SK-N-SH (cell line): ENCODE data around the gene CDH13. TPM values are rescaled to one million over a fixed set of nuclear protein-coding genes. Genes with fewer than 3 reads are reported as not detected.

Experiments
- CTCF ChIA-PET: fragments of 300-600, 350-600 bp; formaldehyde crosslinking; extraction: SDS; loops from one replicate; lab custom pipeline; 2021; lab: Yijun Ruan, JAX
- POLR2A ChIA-PET: fragments of 350-600 bp; sonication (Branson Sonifier 250); formaldehyde crosslinking; extraction: SDS; loops from one replicate; lab custom pipeline; 2020; ENCODE audit warnings: antibody characterized with exemption, inconsistent platforms; lab: Yijun Ruan, JAX
- DNase-seq: peaks from one replicate; pipeline ENCODE4 v3.0.0; 2012
- H2AFZ ChIP-seq: fragments of 200-600 bp; sonication (generic); 2 replicates; pipeline ENCODE4 v1.8.1; 2016; ENCODE audit warnings: antibody characterized with exemption, mild to moderate bottlenecking, low read depth
- H3F3A ChIP-seq: fragments of 200-600 bp; sonication (generic); replicated peaks from 2 replicates; pipeline ENCODE3; 2016; ENCODE audit warnings: antibody characterized with exemption, mild to moderate bottlenecking; ENCODE audit not compliant: insufficient read depth
- H3K27ac ChIP-seq, 2 experiments: fragments of 200-500 bp in 1 of 2; fragments of 200-600 bp in 1 of 2; sonication (Bioruptor generic) in 1 of 2; sonication (generic), shearing (Covaris generic) in 1 of 2; 2 replicates each; pipeline versions ENCODE4 v1.5.1 to v1.6.1; 2014 to 2016; ENCODE audit warnings: low read depth in 2 of 2, inconsistent platforms in 1 of 2, low read length in 1 of 2, mild to moderate bottlenecking in 1 of 2, mixed read lengths in 1 of 2
- H3K27me3 ChIP-seq: fragments of 200-600 bp; sonication (generic), shearing (Covaris generic); 2 replicates; pipeline ENCODE4 v1.6.1; 2016; ENCODE audit warnings: mixed run types; ENCODE audit not compliant: insufficient read depth
- H3K36me3 ChIP-seq, 2 experiments: fragments of 200-500 bp in 1 of 2; fragments of 200-600 bp in 1 of 2; sonication (Bioruptor generic) in 1 of 2; sonication (generic) in 1 of 2; replicated peaks in 1 of 2; 2 replicates each; pipeline versions ENCODE3 to v1.5.1; 2014 to 2016; ENCODE audit warnings: low read length in 1 of 2, mild to moderate bottlenecking in 1 of 2; ENCODE audit not compliant: insufficient read depth in 2 of 2, control insufficient read depth in 1 of 2
- H3K4me1 ChIP-seq, 2 experiments: fragments of 200-500 bp in 1 of 2; fragments of 200-600 bp in 1 of 2; sonication (Bioruptor generic) in 1 of 2; sonication (generic), shearing (Covaris generic) in 1 of 2; 2 replicates each; pipeline versions ENCODE4 v1.5.1 to v1.6.1; 2014 to 2016; ENCODE audit warnings: low read depth in 1 of 2, low read length in 1 of 2, mixed run types in 1 of 2; ENCODE audit not compliant: insufficient read depth in 2 of 2, control insufficient read depth in 1 of 2
- H3K4me2 ChIP-seq: fragments of 200-600 bp; sonication (generic), shearing (Covaris generic); 2 replicates; pipeline ENCODE4 v1.6.1; 2017; ENCODE audit warnings: mixed run types
- H3K4me3 ChIP-seq, 2 experiments: fragments of 200-500 bp in 1 of 2; fragments of 200-600 bp in 1 of 2; sonication (Bioruptor generic) in 1 of 2; sonication (generic), shearing (Covaris generic) in 1 of 2; 2 replicates each; pipeline versions ENCODE4 v1.5.1 to v1.8.1; 2014 to 2016; ENCODE audit warnings: low read depth in 2 of 2, inconsistent platforms in 1 of 2, low read length in 1 of 2, mild to moderate bottlenecking in 1 of 2, mixed read lengths in 1 of 2, moderate library complexity in 1 of 2
- H3K79me2 ChIP-seq: fragments of 200-600 bp; sonication (generic); 2 replicates; pipeline ENCODE4 v1.8.1; 2017; ENCODE audit warnings: mild to moderate bottlenecking; ENCODE audit not compliant: insufficient read depth
- H3K9ac ChIP-seq: fragments of 200-600 bp; sonication (generic); 2 replicates; pipeline ENCODE4 v1.6.1; 2017; ENCODE audit warnings: mixed run types
- H3K9me2 ChIP-seq: fragments of 200-600 bp; sonication (generic); 2 replicates; pipeline ENCODE4 v1.6.1; 2017; ENCODE audit warnings: mixed run types
- H3K9me3 ChIP-seq: fragments of 200-600 bp; sonication (generic); 2 replicates; pipeline ENCODE4 v1.6.1; 2017; ENCODE audit warnings: mixed run types, mild to moderate bottlenecking, moderate library complexity
- H4K20me1 ChIP-seq: fragments of 200-600 bp; sonication (generic); 2 replicates; pipeline ENCODE4 v1.6.1; 2017; ENCODE audit warnings: mild to moderate bottlenecking, mixed run types; ENCODE audit not compliant: insufficient read depth
- ELF1 ChIP-seq: IDR thresholded peaks from 2 replicates; pipeline ENCODE4 v1.4.0; 2012
- EP300 ChIP-seq, 2 experiments: IDR thresholded peaks; 2 replicates each; pipeline versions ENCODE4 v1.4.0 to v1.6.1; 2012; ENCODE audit warnings: borderline replicate concordance in 1 of 2, low read depth in 1 of 2, low read length in 1 of 2
- FOSL2 ChIP-seq: IDR thresholded peaks from 2 replicates; pipeline ENCODE4 v1.4.0; 2012; ENCODE audit warnings: low read depth, mild to moderate bottlenecking, moderate library complexity, borderline replicate concordance
- FOXJ3 ChIP-seq: sonication (generic); formaldehyde crosslinking; IDR thresholded peaks from 2 replicates; pipeline ENCODE4 v1.5.1; 2020; ENCODE audit warnings: mild to moderate bottlenecking, missing genetic modification reagents
- FOXM1 ChIP-seq: IDR thresholded peaks from 2 replicates; pipeline ENCODE4 v1.4.0; 2012; ENCODE audit warnings: low read depth, mild to moderate bottlenecking
- GABPA ChIP-seq: IDR thresholded peaks from 2 replicates; pipeline ENCODE4 v1.4.0; 2012; ENCODE audit warnings: low read depth, mild to moderate bottlenecking
- GATA2 ChIP-seq: sonication (generic); formaldehyde crosslinking; IDR thresholded peaks from 2 replicates; pipeline ENCODE4 v1.5.0; 2020; ENCODE audit warnings: mild to moderate bottlenecking, missing genetic modification reagents
- POLR2AphosphoS5 ChIP-seq: IDR thresholded peaks from 2 replicates; pipeline ENCODE4 v1.6.1; 2012; ENCODE audit warnings: low read depth, low read length
- RAD21 ChIP-seq: IDR thresholded peaks from 2 replicates; pipeline ENCODE4 v1.6.1; 2012; ENCODE audit warnings: mild to moderate bottlenecking, low read length
- RFX5 ChIP-seq: IDR thresholded peaks from 2 replicates; pipeline ENCODE4 v1.6.1; 2012; ENCODE audit warnings: mild to moderate bottlenecking, improper control_type of control experiment, low read length
- RXRA ChIP-seq: IDR thresholded peaks from 2 replicates; pipeline ENCODE4 v1.4.0; 2012; ENCODE audit warnings: low read depth, mild to moderate bottlenecking, borderline replicate concordance
- TAF1 ChIP-seq: IDR thresholded peaks from 2 replicates; pipeline ENCODE4 v1.6.1; 2012; ENCODE audit warnings: low read depth, mild to moderate bottlenecking, low read length, moderate library complexity, borderline replicate concordance
- TCF12 ChIP-seq: IDR thresholded peaks from 2 replicates; pipeline ENCODE4 v1.4.0; 2012
- WGBS: methylation state at CpG from one replicate; pipeline ENCODE4 v1.1.6; 2017; ENCODE audit warnings: low lambda C conversion rate; 5-methylcytosine and 5-hydroxymethylcytosine counted together
- polyA plus RNA-seq, 3 experiments: library from polyadenylated mRNA; depleted of rRNA; stranded (reverse); fragments of >200 nt; gene quantifications; 2 replicates each; pipeline ENCODE4 v1.2.3, GENCODE V29; 2012
- TF ChIP-seq, protein P1 (sequence below): IDR thresholded peaks from 2 replicates; pipeline ENCODE4 v1.4.0; 2012; ENCODE audit warnings: low read depth
- TF ChIP-seq, protein P2 (sequence below): IDR thresholded peaks from 2 replicates; pipeline ENCODE4; 2012
- TF ChIP-seq, protein P3 (sequence below): IDR thresholded peaks from 2 replicates; pipeline ENCODE4 v1.4.0; 2012; ENCODE audit warnings: low read depth, borderline replicate concordance
- TF ChIP-seq, protein P4 (sequence below): fragments of 150-350 bp; IDR thresholded peaks from 2 replicates; pipeline ENCODE4 v1.6.1; 2016; ENCODE audit warnings: mild to moderate bottlenecking, low read depth, low read length
- TF ChIP-seq, protein P5 (sequence below): IDR thresholded peaks from 2 replicates; pipeline ENCODE4 v1.6.1; 2012; ENCODE audit warnings: mild to moderate bottlenecking, low read depth, low read length, moderate library complexity
- TF ChIP-seq, protein P6 (sequence below): fragments of 200-600 bp; sonication (generic); IDR thresholded peaks from 2 replicates; pipeline ENCODE4 v1.6.1; 2017; ENCODE audit warnings: antibody characterized with exemption, mild to moderate bottlenecking, moderate library complexity

CDH13 gene
- polyA plus RNA-seq, 1 of the 3 experiments (the other 2 are of a cell fraction), result 93.0 TPM

DNA sequence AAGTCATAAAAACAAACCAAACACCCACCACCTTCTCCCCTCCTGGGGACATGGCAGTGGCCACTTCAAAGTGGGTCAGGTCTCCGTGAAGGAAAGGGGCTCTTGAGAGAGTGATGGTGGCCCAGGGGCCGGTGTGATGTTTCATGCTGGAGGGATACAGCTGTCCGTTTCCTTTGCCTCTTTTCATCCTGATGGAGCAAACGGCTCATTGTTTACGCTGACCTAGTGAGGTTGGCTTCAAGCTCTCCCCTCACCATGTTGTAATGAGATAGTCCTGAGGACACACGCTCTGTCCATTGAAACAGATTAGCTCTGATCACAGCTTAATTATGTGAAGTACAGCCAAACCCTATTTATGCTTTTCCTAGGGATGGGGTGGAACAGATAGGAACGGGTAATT is 34.2 kb downstream of the CDH13 start:
- peaks cover 22% of the 10 kb centered on the region for H3F3A ChIP-seq
- H3K27me3 ChIP-seq, result no peaks in the 10 kb centered on the region
- no peaks in the 10 kb centered on the region for H3K9me2 ChIP-seq
- DNase-seq, result no peak
- no peak overlapping the region for H3K4me3 ChIP-seq
- no peak overlapping the region for H3K4me2 ChIP-seq
- TF ChIP-seq, protein P1, sequence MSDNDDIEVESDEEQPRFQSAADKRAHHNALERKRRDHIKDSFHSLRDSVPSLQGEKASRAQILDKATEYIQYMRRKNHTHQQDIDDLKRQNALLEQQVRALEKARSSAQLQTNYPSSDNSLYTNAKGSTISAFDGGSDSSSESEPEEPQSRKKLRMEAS, result no peak
- TF ChIP-seq GABPA, result no peak
- TF ChIP-seq, protein P2, sequence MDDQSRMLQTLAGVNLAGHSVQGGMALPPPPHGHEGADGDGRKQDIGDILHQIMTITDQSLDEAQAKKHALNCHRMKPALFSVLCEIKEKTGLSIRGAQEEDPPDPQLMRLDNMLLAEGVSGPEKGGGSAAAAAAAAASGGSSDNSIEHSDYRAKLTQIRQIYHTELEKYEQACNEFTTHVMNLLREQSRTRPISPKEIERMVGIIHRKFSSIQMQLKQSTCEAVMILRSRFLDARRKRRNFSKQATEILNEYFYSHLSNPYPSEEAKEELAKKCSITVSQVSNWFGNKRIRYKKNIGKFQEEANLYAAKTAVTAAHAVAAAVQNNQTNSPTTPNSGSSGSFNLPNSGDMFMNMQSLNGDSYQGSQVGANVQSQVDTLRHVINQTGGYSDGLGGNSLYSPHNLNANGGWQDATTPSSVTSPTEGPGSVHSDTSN, result no peak
- TF ChIP-seq ELF1, result no peak
- TF ChIP-seq TAF1, result no peak
- TF ChIP-seq FOSL2, result no peak
- TF ChIP-seq FOXJ3 (CRISPR knock-in tag), result no peak
- TF ChIP-seq TCF12, result no peak
- TF ChIP-seq, protein P3, sequence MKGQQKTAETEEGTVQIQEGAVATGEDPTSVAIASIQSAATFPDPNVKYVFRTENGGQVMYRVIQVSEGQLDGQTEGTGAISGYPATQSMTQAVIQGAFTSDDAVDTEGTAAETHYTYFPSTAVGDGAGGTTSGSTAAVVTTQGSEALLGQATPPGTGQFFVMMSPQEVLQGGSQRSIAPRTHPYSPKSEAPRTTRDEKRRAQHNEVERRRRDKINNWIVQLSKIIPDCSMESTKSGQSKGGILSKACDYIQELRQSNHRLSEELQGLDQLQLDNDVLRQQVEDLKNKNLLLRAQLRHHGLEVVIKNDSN, result no peak
- TF ChIP-seq, protein P4, sequence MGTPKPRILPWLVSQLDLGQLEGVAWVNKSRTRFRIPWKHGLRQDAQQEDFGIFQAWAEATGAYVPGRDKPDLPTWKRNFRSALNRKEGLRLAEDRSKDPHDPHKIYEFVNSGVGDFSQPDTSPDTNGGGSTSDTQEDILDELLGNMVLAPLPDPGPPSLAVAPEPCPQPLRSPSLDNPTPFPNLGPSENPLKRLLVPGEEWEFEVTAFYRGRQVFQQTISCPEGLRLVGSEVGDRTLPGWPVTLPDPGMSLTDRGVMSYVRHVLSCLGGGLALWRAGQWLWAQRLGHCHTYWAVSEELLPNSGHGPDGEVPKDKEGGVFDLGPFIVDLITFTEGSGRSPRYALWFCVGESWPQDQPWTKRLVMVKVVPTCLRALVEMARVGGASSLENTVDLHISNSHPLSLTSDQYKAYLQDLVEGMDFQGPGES, result no peak
- TF ChIP-seq RXRA, result no peak
- TF ChIP-seq GATA2 (CRISPR knock-in tag), result no peak
- TF ChIP-seq, protein P5, sequence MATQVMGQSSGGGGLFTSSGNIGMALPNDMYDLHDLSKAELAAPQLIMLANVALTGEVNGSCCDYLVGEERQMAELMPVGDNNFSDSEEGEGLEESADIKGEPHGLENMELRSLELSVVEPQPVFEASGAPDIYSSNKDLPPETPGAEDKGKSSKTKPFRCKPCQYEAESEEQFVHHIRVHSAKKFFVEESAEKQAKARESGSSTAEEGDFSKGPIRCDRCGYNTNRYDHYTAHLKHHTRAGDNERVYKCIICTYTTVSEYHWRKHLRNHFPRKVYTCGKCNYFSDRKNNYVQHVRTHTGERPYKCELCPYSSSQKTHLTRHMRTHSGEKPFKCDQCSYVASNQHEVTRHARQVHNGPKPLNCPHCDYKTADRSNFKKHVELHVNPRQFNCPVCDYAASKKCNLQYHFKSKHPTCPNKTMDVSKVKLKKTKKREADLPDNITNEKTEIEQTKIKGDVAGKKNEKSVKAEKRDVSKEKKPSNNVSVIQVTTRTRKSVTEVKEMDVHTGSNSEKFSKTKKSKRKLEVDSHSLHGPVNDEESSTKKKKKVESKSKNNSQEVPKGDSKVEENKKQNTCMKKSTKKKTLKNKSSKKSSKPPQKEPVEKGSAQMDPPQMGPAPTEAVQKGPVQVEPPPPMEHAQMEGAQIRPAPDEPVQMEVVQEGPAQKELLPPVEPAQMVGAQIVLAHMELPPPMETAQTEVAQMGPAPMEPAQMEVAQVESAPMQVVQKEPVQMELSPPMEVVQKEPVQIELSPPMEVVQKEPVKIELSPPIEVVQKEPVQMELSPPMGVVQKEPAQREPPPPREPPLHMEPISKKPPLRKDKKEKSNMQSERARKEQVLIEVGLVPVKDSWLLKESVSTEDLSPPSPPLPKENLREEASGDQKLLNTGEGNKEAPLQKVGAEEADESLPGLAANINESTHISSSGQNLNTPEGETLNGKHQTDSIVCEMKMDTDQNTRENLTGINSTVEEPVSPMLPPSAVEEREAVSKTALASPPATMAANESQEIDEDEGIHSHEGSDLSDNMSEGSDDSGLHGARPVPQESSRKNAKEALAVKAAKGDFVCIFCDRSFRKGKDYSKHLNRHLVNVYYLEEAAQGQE, result no peak
- TF ChIP-seq, protein P6, sequence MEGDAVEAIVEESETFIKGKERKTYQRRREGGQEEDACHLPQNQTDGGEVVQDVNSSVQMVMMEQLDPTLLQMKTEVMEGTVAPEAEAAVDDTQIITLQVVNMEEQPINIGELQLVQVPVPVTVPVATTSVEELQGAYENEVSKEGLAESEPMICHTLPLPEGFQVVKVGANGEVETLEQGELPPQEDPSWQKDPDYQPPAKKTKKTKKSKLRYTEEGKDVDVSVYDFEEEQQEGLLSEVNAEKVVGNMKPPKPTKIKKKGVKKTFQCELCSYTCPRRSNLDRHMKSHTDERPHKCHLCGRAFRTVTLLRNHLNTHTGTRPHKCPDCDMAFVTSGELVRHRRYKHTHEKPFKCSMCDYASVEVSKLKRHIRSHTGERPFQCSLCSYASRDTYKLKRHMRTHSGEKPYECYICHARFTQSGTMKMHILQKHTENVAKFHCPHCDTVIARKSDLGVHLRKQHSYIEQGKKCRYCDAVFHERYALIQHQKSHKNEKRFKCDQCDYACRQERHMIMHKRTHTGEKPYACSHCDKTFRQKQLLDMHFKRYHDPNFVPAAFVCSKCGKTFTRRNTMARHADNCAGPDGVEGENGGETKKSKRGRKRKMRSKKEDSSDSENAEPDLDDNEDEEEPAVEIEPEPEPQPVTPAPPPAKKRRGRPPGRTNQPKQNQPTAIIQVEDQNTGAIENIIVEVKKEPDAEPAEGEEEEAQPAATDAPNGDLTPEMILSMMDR, result no peak
- no peak for TF ChIP-seq EP300 (IDR thresholded peaks at IDR 0.05; ENCODE audit: borderline replicate concordance in 1 of 2, low read depth in 1 of 2, low read length in 1 of 2)
- TF ChIP-seq RAD21, result no peak
- TF ChIP-seq POLR2AphosphoS5, result no peak
- no peak for TF ChIP-seq RFX5
- no peak for TF ChIP-seq FOXM1
- H3K9ac ChIP-seq, result no peak overlapping the region
- no peak overlapping the region for H2AFZ ChIP-seq
- H3K27ac ChIP-seq, result no peak overlapping the region
- ChIA-PET POLR2A (no interaction called here), CTCF (no interaction called here)
- no peaks in the 10 kb centered on the region for H4K20me1 ChIP-seq
- peaks cover 0 to 3% of the 10 kb centered on the region in 2 experiments for H3K36me3 ChIP-seq
- peaks cover 0 to 30% of the 10 kb centered on the region in 2 experiments; a peak in 2 of 4 replicates for H3K4me1 ChIP-seq
- H3K79me2 ChIP-seq, result peaks cover 49% of the 10 kb centered on the region
- H3K9me3 ChIP-seq, result no peaks in the 10 kb centered on the region
- 64% methylated on average over 7 of the region's 7 CpGs for WGBS
